HG03280 (cell line): ENCODE results near the gene CATSPERE.
"Not testable (repeated sequence)": the region's sequence is repeated elsewhere in the genome, so short reads cannot be mapped to it uniquely, and the experiment has no call there.

Source experiments
- ATAC-seq: cut with Tn5 transposase; IDR thresholded peaks from one replicate; pipeline ENCODE4 v1.9.1; 2021; ENCODE audit warnings: mild to moderate bottlenecking, moderate library complexity; ENCODE audit not compliant: unreplicated experiment

Gene CATSPERE

GRCh38 chr1:244515680-244516079 lies 54.6 kb downstream of the CATSPERE start:
- ATAC-seq: no peak

- no peak for ATAC-seq
Measured at GRCh38 chr1:244536316-244536715, 75.2 kb downstream of the CATSPERE start.

- ATAC-seq: no peak
Measured at GRCh38 chr1:244545511-244545910, 84.4 kb downstream of the CATSPERE start.

- ATAC-seq: no peak
Measured at GRCh38 chr1:244548558-244549115, 87.6 kb downstream of the CATSPERE start.

- ATAC-seq: no peak
Measured at GRCh38 chr1:244552336-244552735, 91.3 kb downstream of the CATSPERE start.

- no peak for ATAC-seq
Measured at GRCh38 chr1:244556263-244556662, 95.2 kb downstream of the CATSPERE start.

- ATAC-seq: no peak
Measured at GRCh38 chr1:244557565-244557964, 96.5 kb downstream of the CATSPERE start.

GRCh38 chr1:244559561-244559960 lies 98.5 kb downstream of the CATSPERE start:
- ATAC-seq: no peak

GRCh38 chr1:244562877-244563276 lies 101.8 kb downstream of the CATSPERE start:
- not testable (repeated sequence) for ATAC-seq

GRCh38 chr1:244573768-244574167 lies 112.7 kb downstream of the CATSPERE start:
- ATAC-seq: no peak

- no peak for ATAC-seq
Measured at GRCh38 chr1:244576259-244576892, 115.3 kb downstream of the CATSPERE start.

GRCh38 chr1:244578205-244578604 lies 117.1 kb downstream of the CATSPERE start:
- ATAC-seq: not testable (repeated sequence)

- ATAC-seq: no peak
Measured at GRCh38 chr1:244583358-244583982, 122.4 kb downstream of the CATSPERE start.

- no peak for ATAC-seq
Measured at GRCh38 chr1:244585867-244586266, 124.8 kb downstream of the CATSPERE start.

GRCh38 chr1:244590670-244591069 lies 129.6 kb downstream of the CATSPERE start:
- no peak for ATAC-seq

GRCh38 chr1:244598611-244599010 lies 137.5 kb downstream of the CATSPERE start:
- ATAC-seq: no peak

GRCh38 chr1:244599937-244600350 lies 138.9 kb downstream of the CATSPERE start:
- peak; percentile 93 for ATAC-seq

GRCh38 chr1:244601336-244601735 lies 140.3 kb downstream of the CATSPERE start:
- ATAC-seq: no peak

GRCh38 chr1:244603498-244603897 lies 142.4 kb downstream of the CATSPERE start:
- no peak for ATAC-seq

GRCh38 chr1:244605835-244606370 lies 144.8 kb downstream of the CATSPERE start:
- no peak for ATAC-seq

GRCh38 chr1:244614113-244614836 lies 153.2 kb downstream of the CATSPERE start:
- no peak for ATAC-seq
